HG03060 (cell line): Measurements from ENCODE around the gene BRAT1.

Experiments used
- ATAC-seq: cut with Tn5 transposase; IDR thresholded peaks from one replicate; pipeline ENCODE4 v1.9.1; 2021; ENCODE audit warnings: low read depth, moderate number of reproducible peaks; ENCODE audit not compliant: unreplicated experiment

Gene BRAT1

GRCh38 chr7:2525658-2526630 lies 29.4 kb downstream of the BRAT1 start:
- no peak for ATAC-seq

GRCh38 chr7:2524808-2525657 lies 30.3 kb downstream of the BRAT1 start:
- no peak for ATAC-seq

- no peak for ATAC-seq
These were observed 31.1 kb downstream of the BRAT1 start for GRCh38 chr7:2523941-2524807.

- no peak for ATAC-seq
These were observed 31.8 kb downstream of the BRAT1 start for GRCh38 chr7:2523461-2523936.

GRCh38 chr7:2522780-2523433 lies 32.4 kb downstream of the BRAT1 start:
- ATAC-seq, result no peak

- no peak for ATAC-seq
These were observed 33.3 kb downstream of the BRAT1 start for GRCh38 chr7:2521952-2522591.

GRCh38 chr7:2521341-2521745 lies 34.0 kb downstream of the BRAT1 start:
- ATAC-seq, result no peak

GRCh38 chr7:2520761-2521290 lies 34.5 kb downstream of the BRAT1 start:
- ATAC-seq, result no peak

- no peak for ATAC-seq
These were observed 35.1 kb downstream of the BRAT1 start for GRCh38 chr7:2520131-2520760.

GRCh38 chr7:2519119-2519930 lies 36.0 kb downstream of the BRAT1 start, which contains the start of gene LFNG:
TSS of gene LFNG (plus strand) at chr7:2519774. CDS start at chr7:2519862, 88 bp downstream.
- no peak for ATAC-seq

- ATAC-seq, result no peak
These were observed 36.6 kb downstream of the BRAT1 start for GRCh38 chr7:2518737-2519118.

- ATAC-seq, result no peak
These were observed 37.4 kb downstream of the BRAT1 start for GRCh38 chr7:2517678-2518507.

GRCh38 chr7:2517026-2517425 lies 38.3 kb downstream of the BRAT1 start:
- ATAC-seq, result no peak

GRCh38 chr7:2516194-2516555 lies 39.1 kb downstream of the BRAT1 start:
- ATAC-seq, result no peak

- ATAC-seq, result no peak
These were observed 39.7 kb downstream of the BRAT1 start for GRCh38 chr7:2515424-2516193.
